ENCODE measurements around the gene IDUA.

IDUA gene

DNA sequence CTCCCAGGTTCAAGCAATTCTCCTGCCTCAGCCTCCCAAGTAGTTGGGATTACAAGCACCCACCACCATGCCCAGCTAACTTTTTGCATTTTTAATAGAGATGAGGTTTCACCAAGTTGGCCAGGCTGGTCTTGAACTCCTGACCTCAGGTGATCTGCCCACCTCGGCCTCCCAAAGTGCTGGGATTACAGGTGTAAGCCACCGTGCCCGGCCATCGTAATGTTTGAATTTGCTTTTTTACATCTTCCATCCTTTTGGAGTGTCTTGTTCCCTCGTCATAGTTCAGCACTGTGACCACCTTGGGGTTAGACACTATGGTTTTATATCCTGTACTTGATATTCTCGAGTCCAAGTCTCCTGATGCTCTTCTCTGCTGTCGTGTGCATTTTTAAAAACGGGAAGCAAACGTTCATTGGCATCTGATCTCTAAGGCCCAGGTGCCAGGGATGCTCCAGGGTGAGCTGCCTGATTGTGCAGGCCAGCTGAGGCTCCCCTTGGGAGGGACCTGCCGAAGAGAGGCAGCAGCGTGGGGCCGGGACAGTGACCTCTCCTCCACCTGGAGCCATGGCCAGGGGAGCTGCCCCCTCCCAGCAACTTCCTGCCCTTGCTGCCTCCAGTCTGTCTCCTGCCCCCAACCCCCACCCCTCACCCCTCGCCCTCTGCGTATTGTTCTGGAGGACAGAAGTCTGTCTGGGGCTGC, 30.2 kb upstream of the IDUA start:
- DNase-seq (ENCODE audit: low read depth): no peak

DNA sequence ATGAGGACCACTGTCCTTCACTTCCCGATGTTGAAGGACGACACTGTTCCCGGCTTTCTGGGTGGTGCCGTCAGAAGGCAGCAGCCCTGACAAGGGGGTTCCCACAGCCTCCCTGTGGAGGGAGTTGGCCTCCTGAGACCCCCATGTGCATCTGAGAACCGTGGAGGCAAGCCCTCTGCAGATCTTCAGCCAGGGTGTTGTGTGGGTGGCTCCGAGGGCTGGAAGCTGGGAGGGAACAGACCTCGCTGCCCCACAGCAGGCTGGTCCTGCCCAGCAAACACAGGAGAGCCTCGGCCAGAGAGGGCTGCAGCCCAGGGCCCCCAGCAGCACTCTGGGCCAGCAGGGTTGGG, 29.6 kb upstream of the IDUA start:
- DNase-seq (ENCODE audit: low read depth): no peak

DNA sequence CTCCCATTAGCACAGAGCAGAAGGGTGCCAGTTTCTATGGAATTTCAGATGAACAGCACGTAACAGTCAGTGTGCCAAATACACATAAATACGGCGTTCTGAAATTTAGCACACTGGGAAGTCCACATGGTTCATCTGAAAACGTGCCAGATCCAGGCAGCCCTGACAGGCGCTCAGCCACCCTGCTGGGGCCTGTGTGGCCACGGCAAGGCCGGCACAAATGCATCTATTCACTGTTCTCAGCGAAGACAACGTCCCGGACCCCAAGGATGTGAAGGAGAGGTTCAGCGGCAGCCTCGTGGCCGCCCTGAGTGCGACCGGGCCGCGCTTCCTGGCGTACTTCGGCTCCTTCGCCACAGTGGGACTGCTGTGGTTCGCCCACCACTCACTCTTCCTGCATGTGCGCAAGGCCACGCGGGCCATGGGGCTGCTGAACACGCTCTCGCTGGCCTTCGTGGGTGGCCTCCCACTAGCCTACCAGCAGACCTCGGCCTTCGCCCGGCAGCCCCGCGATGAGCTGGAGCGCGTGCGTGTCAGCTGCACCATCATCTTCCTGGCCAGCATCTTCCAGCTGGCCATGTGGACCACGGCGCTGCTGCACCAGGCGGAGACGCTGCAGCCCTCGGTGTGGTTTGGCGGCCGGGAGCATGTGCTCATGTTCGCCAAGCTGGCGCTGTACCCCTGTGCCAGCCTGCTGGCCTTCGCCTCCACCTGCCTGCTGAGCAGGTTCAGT, 29.1 kb upstream of the IDUA start:
- DNase-seq (ENCODE audit: low read depth): no peak

DNA sequence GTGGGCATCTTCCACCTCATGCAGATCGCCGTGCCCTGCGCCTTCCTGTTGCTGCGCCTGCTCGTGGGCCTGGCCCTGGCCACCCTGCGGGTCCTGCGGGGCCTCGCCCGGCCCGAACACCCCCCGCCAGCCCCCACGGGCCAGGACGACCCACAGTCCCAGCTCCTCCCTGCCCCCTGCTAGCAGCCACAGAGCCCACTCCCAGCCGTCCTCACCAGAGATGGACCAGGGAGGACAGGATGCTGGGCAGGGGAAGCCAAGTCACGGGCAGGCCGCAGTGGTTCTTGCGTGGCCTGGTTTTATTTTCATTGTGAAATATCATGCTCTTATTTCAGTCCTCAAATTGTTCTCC, 28.6 kb upstream of the IDUA start:
- DNase-seq (ENCODE audit: low read depth): no peak

DNA sequence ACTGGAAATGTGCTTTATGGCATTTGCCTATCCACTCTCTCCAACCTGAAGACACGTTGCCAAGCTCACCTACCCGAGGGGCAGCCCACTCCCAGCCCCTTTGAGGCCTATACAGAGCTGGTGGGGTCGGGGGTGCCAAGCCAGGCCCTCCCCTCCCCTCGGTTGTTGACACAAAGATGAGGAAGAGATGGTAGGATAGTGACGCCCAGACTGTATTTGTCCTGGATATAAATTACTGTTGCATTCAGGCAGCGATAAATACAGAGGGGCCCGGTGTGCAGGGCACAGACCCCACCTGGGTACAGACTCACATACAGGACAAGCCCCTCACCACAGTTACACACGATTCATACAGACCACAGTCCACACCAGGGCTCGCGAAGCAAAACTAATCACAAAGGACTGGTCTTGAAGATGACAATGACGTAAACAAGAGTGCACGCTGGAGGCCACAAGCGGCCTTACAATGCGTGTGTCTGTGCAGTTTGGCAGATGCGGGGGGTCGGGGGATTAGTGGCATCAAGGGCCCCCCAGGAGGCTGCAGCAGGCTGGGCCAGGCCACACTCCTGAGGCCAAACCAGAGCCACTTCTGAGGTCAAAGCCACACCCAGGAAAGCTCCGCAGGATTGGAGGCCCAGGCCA, 28.0 kb upstream of the IDUA start:
- no peak for DNase-seq (ENCODE audit: low read depth)

DNA sequence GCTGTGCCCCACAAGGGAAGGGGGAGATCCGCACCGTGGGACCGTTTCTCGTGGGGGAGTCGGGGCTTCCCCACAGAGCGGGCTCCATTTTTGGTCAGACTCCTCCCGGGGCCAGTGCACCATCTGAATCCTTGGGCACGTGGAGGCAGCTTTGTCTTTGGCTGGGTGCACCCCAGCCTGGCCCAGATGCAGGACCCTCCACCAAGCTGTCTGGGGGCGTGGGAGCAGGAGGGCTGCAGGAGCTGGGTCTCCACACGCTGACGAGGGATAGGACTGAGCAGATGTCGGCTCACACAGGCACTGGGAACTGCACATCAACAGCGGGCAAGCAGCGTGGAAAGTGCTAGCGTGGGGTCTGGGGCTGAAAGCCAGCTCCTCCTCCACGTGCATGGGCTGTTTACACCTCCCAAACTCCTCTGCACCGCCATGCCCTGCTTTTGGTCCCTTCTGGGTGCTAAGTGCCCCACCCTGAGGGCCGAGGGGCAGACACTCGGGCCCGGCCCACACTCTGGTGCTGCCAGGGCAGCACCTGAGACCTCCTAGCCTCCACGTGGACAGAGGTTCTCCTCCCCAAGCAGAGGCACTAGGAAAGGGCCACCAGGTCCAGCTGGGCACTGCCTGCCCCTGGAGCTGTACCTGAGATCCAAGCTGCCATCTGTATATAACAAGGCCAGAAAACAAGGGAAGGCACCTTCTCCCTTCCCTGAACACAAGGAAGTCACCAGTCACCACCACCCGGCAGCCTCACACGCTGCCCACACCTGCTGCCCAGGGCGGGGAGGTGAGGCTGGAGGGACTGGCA, 27.3 kb upstream of the IDUA start:
- no peak for DNase-seq (ENCODE audit: low read depth)

DNA sequence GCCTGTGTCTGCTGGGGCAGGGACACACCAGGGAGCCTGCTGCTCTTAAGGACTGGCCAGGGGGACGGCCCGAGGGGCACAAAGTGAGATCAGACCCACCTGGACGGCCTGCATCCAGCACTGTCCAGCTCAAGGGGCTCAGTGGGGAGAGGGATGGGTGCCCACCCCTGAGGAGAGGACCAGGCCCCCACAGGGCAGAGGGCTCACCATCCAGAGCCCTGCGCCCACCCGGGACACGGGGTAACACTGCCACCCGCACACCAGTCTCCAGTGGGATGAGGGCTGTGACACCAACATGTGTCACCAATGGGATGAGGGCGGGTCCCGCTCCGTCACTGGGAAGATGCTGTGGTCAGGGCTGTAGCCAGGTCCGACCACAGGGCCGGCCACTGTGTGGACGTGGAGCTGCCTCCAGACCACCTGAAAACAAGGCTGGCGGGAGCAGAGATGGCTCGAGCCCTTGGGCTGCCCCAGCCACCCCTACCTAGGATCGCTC, 26.7 kb upstream of the IDUA start:
- DNase-seq (ENCODE audit: low read depth): no peak

DNA sequence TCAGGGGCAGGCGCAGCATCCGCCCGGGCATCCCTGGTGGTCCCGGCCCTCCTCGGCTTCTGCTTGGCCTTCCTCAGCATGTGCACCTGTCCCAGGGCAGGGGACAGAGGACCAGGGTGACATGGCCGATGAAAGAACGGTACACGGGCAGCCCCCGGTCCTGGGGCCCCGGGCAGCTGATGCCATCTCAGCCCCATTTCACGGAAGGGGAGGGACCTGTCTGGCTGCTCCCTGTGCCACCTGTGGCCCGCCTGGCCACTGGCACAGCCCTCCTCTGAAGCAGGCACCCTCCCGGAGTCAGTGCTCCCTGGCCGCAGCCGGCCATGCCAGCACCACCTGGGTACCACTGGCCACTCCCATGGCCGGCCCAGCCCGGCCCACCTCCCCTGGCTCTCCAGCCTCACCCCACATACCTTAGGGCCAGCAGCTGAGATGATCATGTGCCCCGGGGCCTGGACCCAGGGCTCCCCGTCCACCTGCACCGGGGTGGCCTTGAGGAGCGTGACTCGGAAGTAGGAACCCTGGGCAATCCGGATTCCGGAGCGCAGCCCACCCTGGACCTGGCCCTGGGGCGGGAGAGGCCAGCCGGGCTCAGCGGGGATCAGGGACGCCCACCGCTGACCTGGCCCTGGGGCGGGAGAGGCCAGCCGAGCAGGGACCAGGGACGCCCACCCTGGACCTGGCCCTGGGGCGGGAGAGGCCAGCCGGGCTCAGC, 26.1 kb upstream of the IDUA start:
- no peak for DNase-seq (ENCODE audit: low read depth)

DNA sequence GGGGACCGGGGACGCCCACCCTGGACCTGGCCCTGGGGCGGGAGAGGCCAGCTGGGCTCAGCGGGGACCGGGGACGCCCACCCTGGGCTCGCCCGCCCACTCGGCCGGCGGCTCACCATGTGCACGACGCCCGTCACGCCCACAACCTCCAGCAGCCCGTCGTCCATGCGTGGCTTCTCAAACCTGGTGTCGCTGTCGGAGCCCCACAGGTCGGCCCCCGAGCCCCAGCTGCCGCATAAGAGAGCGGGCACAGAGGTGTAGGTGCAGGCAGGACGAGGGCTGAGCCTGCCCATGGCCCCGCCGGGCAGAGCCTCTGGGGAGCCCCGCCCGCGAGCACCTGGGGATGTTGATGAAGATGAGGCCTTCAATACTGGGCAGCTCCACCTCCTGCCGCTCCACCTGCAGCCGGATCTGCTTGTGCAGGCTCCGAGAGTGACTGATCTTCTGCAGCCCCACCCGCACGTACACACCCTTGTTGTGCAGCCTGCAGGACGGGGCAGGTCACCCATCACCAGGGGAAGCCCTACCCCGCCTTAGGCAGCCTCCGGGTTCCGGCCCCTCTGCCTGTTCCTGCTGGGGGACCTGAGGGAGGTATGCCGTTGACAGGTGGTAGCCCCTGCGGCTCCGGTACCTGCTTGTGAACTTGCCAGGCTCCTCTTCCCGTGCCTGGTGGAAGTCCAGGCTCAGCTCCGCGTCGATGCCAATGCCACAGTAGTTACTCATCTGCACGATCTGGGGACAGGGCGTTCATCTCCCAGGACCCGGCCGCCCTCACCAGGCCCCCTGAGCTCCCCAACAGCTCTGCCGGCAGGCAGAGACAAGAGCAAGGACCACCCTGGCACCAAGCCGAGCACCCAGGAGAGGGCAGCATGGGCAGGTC, 25.3 kb upstream of the IDUA start:
- DNase-seq (ENCODE audit: low read depth): no peak

DNA sequence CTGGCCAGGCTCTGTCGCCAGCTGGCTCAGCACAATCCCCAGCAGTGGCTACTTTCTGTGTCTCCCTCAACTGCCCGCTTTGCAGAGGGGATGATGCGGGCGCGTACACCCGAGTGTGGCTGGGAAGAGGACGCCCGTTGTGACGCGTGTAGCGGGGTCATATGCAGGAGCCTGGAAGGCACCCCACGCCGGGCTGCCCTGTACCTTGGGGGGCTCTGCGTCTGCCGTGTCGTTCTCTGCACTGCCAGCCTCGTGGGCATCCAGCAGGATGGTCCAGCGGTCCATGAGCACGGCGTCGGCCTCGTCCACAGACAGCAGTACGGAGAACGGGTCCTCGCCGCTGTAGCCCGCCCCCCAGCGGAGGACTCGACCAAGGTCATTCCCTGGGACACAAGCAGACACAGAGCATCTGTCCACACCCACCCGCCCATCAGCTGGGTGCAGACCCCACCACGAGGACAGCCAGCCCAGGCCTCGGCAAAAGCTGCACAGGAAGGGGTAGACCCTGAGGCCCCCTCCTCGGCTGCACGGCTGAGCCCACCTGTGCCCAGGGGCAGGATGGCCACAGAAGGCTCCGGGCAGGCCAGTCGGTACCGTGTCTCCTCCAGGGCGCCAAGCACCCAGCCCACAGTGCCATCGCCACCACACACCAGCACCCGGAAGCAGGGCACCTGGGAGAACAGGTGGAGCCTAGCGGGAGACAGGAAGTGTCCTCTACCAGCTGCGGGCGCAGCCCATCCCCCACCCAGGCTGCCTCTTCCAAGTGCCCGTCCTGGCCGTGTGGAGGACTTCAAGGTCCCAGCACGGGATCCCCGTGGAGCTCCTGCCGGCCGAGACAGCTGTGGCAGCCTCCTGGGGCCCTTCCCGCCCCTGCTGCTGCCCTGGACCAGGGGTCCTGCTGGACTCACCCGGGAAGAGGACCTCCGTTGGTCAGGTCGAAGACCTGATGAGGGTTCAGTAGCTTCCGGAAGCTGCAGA, 24.3 kb upstream of the IDUA start:
- DNase-seq (ENCODE audit: low read depth): no peak

DNA sequence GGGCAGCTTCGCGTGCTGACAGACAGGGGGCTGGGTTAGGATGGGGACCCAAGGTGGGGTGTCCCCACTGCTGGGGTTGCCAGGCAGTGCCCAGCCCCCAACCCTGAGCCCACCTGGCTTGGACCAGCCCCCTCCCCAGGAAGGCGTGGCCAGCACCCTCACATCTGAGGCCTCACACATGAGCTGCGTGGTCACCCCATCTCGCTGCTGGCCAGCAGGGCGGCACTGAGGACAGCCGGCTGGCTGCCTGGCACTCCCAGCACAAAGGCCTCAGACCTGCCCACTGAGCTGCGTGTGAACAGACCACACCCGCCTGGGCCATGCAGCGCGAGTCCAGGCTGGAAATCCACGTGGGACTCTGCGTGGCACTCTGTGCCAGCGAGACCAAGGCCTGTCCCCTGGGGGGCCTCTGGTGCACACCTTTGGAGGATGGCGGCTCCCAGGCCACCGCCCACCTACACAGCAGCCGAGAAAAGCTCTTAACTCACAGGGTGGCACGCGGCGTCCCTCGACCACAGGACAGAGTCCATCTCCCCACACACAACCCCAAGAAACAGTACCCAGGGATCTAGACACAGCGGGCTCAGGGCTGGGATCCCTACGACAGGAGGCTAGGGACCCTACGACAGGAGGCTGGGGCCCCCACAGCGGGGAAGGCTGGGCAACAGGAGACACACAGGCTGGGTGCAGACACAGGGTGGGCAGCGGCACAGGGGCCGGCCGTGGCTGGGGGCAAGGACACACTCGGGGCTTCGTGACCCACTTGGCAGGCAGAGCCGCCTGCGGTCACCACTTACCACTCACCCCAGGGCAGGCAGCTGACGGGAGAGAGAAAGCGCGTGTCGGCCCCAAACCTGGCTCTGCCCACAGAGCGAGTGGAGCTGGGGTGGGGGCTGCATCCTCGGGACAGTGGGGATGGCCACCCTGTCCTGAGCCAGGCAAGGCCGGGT, 23.3 kb upstream of the IDUA start:
- DNase-seq (ENCODE audit: low read depth): no peak

DNA sequence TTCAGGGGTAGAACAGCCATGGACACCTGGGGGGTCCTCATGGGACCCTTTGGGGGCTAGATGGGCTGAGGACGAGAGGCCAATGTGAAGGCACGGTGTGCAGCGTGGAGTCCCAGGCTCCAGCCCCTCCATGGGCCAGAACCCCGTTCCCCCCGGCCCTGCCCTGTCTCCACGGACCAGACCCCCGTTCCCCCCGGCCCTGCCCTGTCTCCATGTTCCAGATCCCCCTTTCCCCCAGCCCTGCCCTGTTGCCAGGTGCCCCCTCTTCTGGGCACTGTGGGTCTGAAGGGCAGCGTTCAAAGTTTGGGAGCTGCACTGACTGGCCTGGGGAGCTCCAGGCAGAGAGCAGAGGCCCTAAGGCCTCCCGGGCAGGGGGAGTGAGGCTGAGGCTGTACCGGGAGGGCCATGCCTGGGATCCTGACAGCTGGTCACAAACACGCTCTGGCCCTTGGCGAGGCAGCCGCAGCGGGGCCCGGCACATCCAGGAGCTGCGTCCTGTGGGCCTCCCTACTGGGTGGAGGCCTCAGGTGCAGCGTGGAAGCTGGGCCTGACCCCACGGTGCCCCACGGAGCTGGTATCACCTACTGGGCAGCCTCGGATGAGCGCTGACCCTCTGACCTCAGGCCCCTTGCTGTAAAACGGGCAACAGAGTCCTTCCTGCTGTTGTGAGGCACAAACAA, 22.4 kb upstream of the IDUA start:
- no peak for DNase-seq (ENCODE audit: low read depth)

DNA sequence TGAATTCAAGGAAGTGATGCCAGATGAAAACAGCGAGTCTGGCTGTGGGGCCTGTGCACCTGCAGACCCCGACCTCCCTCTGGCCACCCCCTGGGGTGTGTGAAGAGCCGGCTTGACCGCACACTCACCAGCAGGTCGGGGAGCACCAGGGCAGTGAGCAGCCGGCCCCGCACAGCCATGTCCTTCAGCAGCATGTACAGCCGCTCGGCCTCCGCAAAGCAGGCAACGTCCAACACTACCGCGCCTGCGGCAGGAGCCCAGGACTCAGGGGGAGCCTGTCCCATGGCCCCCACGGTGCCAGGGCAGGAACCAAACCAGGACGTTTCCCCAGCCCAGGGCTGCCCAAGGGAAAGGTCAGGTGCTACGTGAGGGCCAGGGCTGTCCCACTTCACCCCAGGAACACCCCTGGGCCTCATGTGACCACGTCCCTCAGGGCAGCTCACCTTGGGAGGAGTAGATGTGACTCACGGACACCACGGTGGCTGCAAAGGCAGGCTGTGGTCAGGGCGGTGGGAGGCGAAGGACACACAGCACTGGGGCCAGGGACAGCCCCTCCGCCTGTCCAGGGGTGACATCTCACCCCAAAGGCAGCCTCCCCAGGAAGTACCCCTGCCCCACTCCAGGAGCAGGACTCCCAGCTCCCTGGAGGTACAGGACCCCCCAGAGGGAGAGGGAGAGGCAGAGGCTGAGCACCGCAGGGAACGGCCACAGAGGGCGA, 21.6 kb upstream of the IDUA start:
- no peak for DNase-seq (ENCODE audit: low read depth)

DNA sequence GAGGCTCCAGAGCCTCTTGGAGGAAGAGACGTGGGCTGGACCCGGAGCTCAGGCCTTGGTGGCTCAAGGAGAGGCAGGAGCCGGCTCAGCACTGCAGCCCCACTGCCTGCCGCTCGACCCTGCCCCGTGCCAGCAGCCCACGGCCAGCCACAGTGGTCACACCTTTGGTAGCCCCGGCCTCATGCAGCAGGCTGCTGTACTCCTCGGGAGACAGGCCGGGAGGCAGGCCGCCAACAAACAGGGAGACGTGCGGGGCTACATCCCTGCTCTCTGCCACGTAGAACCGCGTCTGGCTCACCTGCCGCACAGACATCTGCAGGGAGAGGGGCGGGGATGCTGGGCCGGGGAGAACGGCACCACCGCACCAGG, 21.1 kb upstream of the IDUA start:
- no peak for DNase-seq (ENCODE audit: low read depth)

DNA sequence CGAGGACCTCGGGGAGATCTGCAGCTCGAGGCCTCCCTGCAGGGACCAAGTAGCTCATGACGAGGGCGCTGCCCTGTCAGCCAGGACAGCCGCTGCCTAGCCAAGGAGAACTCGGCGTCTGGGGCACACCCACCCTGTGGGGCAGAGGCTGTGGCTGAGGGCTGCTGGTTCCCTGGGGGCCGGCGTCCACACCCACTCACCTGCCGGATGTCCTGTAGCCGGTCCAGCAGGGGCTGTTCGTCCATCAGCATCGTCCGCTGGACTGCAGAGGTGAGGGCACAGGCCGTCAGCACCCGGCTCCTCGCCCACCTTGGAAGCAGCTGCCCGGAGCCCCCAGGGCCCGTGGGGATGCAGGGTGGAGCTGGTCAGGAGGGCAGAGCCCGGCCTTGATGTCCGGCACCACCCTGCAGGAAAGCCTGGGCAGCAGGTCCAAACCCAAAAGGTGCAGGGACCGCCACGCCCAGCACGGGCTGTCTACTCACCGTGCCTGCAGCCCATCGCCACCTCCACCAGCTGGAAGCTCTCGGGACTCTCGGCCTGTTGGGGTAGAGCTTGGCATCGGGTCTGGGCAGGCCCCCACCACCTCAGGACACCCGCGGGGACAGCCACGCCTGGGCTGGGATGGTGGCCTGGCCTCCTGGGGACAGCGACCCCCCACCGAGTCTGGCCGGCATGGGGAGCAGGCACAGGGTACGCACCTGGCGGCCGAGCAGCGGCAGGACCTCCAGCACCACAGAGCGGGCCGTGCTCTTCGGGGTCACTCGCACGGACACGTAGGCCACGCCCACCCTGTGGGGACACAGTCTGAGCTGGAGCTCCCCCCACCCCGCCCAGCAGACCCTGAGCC, 20.4 kb upstream of the IDUA start:
- no peak for DNase-seq (ENCODE audit: low read depth)
